HG03439 (cell line): ENCODE measurements around the gene HMGCS1.
A peak's percentile ranks its signal among the peaks of the same experiment; 100 is the strongest.
"Not testable (repeated sequence)": the region's sequence is repeated elsewhere in the genome, so short reads cannot be mapped to it uniquely, and the experiment has no call there.

ENCODE experiments used
- ATAC-seq: cut with Tn5 transposase; IDR thresholded peaks from one replicate; pipeline ENCODE4 v1.9.1; 2021; ENCODE audit warnings: mild to moderate bottlenecking, moderate library complexity; ENCODE audit not compliant: unreplicated experiment

HMGCS1 gene

DNA sequence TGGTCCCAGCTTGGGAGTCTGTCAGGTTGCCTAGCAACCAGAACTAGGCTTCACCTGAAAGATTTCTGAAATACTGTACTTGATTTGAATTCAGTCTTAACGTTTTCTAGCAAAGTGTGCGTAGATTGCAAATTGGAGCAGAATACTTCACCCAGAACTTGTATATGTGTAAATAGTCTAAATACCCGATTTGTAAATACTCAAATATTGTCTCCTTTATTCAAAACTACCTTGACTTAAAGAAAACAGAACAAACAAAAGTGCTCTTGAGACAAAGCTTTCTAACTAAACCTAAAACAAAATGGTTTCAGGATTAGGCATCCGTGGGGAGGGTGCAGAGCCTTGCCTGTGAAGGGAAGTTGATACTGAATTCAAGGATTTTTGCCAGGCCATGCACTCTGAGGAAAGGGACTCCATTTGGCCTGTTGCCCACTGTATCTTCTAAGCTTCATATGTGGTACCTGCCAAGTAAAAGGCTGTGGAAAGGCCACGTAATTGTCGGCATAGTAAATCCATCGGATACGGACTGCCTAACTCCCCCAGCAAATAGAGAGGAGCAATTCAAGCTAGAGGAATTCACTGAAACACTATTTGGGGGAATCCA lies 744 bp upstream of the HMGCS1 start:
- no peak for ATAC-seq

DNA sequence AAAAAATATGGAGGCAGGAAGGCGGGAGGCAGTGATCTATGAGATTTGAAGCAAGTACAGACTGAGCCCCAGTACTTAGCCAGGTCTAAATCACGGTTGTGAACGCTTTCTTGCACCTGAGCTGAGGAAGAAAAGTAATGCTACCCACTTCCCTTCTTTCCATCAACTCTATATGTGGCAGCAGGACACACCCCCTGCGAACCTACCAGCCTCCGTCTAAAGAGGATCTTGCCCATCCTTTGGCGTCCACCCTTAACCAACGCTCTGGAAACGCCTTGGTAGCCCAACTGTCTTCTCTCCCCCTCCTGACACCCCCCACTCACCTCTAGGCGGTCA lies 545 bp downstream of the HMGCS1 start:
- no peak for ATAC-seq

- no peak for ATAC-seq
Observed at GRCh38 chr5:43312076-43312661, 1.0 kb downstream of the HMGCS1 start.

GRCh38 chr5:43309637-43310036 lies 3.6 kb downstream of the HMGCS1 start:
- ATAC-seq, result no peak

DNA sequence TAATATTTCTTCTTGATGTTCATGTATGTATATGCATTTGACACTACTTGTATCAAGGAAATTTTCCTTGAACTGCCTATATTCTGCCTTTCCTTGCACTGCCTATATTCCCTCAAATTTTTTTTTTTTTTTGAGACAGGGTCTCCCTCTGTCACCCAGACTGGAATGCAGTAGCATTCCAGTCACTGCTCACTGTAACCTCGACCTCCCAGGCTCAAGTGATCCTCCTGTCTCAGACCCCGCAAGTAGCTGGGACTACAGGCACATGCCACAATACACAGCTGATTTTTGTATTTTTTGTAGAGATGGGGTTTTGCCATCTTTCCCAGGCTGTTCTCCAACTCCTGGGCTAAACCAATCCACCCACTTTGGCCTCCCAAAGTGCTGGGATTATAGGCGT lies 4.1 kb downstream of the HMGCS1 start:
- ATAC-seq, result no peak

GRCh38 chr5:43306954-43307353 lies 6.3 kb downstream of the HMGCS1 start:
- not testable (repeated sequence) for ATAC-seq

- ATAC-seq, result peak; percentile 39
Observed at GRCh38 chr5:43305948-43306565, 7.2 kb downstream of the HMGCS1 start.

- no peak for ATAC-seq
Observed at GRCh38 chr5:43304525-43304924, 8.7 kb downstream of the HMGCS1 start.

GRCh38 chr5:43303242-43303641 lies 10.0 kb downstream of the HMGCS1 start:
- no peak for ATAC-seq

- no peak for ATAC-seq
Observed at GRCh38 chr5:43302481-43302880, 10.7 kb downstream of the HMGCS1 start.

DNA sequence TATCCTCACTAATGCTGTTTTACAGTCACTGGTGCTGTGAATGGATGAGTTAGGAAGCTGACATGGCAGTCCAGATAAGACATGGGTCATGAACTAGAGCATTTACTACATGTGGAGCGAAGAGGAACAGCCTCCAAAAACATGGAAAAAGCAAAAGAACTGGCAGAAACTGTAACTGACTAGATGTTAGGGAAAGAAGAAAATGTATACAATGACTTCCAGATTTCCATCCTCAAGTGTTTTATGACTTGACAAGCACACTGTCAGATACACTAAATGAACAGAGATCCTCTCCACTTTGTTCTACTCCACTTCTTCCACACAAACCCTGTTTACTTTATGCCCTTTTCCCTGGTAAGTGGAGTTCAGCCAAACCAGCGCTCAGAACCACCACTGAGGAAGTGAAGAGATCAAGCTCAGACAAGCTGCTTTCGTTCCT lies 11.5 kb downstream of the HMGCS1 start:
- ATAC-seq, result no peak

GRCh38 chr5:43300112-43300511 lies 13.1 kb downstream of the HMGCS1 start:
- no peak for ATAC-seq

DNA sequence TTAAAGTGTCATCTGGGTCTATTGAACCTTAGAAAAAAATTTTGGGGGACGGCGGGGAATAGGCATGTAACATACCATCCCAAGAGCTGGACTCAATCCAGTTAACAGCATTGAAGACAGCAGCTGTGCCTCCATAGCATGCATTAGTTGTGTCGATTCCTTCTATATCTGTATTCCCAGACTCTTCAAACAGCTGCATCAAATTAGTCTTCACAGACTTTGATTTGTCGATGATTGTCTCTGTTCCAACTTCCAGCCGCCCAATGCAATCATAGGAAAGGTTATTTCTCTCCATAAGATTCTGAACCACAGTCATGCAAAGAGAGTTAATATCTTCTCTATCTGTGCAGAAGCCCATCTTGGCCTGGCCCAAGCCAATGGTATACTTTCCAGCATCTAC lies 14.8 kb downstream of the HMGCS1 start:
- ATAC-seq, result no peak

DNA sequence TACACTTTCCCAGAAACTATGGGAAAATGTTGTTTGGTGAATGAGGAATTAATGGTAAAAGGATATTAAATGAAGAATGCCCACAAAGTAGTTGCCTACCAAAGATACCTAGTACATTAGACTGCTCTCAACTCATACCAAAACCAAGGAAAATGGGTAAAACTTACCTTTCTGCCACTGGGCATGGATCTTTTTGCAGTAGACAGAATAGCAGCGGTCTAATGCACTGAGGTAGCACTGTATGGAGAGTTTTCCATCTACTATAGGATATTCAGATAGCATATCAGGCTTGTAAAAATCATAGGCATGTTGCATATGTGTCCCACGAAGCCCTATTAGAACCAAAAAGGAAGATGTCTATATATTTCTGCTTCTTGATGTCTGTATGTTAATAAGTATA lies 16.4 kb downstream of the HMGCS1 start:
- no peak for ATAC-seq

DNA sequence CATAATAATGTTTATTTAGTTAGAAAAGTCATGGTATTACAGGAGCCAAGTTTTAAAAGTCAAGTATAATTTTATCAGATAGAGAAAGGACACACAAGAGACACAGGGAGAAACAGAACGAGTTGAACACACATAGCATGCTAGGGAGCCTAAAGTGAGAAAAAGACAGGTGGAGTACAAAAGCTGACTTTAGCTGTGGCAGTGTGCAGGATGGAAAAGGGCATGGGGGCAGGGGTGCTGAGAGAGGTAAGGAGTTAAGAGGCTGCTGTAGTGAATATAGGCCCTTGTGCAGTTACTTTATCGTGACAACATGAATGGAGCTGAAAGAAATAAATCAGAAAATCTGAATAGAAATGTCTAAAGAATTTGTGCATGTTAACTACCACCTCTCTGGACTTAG lies 18.0 kb downstream of the HMGCS1 start:
- no peak for ATAC-seq

DNA sequence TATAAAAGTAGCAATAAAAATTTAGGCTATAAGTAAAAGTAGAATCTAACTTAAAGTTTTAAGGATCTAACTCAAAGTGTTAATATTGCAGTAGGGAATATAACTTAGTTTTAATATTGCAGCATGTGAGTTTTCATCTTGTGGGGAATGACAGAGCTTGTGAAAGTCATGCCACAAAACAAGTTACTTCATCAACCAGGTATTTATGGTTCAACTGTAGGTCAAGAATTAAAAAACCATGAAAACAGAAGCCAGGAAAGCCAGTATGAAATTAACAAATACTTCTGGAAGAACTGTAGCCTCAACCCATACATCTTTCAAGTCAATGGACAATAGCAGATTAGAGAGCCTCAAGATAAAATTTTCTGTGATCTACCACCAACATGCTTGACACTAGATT lies 19.0 kb downstream of the HMGCS1 start:
- no peak for ATAC-seq

- ATAC-seq, result no peak
Observed at GRCh38 chr5:43290726-43291125, 22.5 kb downstream of the HMGCS1 start.

DNA sequence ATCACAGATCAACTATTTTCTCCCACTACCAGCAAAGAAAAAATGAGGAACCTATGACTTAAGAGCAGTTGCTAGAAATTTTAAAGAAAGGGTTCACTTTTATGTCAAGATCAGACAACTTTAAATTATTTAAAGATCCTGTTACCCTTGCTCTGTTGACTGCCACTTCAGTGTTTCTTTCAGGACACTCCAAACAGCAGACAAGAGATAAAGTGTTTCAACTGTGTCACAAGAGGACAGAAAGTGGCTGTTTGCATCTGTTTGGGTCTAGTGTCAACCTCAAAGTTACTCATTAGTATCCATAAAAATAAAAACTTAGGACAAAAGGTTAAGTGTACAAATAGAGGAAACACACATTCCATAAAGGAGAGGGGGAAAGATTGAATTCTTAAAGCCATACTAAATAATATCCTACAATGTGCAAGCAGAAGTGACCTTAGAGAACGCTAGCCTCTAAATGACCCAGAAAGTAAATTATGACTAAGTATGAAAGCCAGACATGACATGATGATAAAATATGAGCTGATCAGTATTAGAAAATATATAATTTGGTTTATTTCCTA lies 24.9 kb downstream of the HMGCS1 start:
- ATAC-seq, result no peak

DNA sequence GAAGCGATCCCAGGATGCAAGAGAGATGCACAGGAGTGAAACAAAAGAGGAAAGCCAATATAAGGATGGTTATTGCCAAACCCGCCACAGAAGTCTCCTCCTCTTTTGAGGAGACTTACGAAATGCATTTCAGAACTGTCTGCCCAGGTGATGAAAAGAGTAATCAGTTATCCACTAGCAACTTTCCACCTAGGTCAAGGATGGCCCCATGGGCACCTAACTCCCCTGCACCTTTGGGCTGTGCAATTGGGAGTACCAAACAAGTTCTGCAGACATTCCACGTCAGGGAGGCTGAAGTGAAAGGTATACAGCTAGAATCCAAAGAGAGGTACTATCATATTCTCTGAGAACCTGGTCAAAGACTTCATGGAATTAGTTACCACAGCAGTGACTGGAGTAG lies 25.7 kb downstream of the HMGCS1 start:
- no peak for ATAC-seq

GRCh38 chr5:43286623-43287022 lies 26.6 kb downstream of the HMGCS1 start:
- ATAC-seq, result no peak

DNA sequence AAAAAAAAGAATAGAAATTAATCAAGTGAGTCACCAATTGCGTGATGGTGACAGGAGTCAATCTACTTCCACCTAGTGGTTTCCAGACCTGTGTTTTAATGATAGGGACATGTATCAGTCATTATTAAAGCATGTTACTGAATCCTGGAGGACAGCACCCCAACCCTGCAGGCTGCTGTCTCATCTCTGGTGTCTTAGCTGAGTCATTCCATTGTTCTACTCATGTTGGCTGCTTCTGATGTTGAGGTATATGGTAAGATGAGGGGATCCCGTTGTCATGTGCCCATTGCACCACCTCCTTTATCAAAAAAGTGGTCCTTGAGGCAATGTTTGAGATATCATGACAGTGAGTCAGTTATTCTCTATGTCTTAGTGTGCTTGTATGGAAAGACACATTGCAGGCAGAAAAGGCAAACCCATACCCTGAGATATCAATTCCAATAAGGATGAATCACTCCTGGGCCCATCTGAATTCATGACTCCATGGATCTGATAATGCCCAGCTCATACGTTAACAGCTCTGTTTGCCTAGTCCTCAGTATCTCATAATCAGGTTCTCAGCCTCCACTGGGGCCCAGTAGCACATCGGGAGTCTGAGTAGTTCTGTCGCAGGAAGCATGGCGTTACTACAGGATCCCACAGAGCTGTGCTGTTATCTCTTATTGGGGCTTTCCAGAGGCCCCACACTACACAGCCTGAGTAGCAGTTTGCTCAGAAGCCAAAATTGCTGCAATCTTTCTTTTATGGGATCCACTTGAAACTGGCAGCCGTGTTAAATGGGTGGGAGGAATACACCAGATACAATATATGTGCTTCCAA lies 31.2 kb downstream of the HMGCS1 start:
- no peak for ATAC-seq
